GM12892 (cell line): ENCODE measurements around the gene OR11A1.

Experiments
- POLR2A ChIP-seq: IDR thresholded peaks from 2 replicates; pipeline ENCODE4 v1.6.1; 2011; ENCODE audit warnings: low read depth, low read length, control low read depth
- POLR2AphosphoS5 ChIP-seq: IDR thresholded peaks from 2 replicates; pipeline ENCODE4 v1.6.1; 2011; ENCODE audit warnings: low read depth, low read length, control low read depth
- TAF1 ChIP-seq: IDR thresholded peaks from 2 replicates; pipeline ENCODE4 v1.6.1; 2011; ENCODE audit warnings: low read depth, mild to moderate bottlenecking, control low read depth, low read length, borderline replicate concordance

GRCh38 chr6:29395331-29395730 lies 61.5 kb downstream of the OR11A1 start, which contains the start of gene OR12D2:
- TF ChIP-seq POLR2AphosphoS5: no peak
- TF ChIP-seq POLR2A: no peak
- TF ChIP-seq TAF1: no peak
